Glomerular endothelial cell (primary cell): Measurements from ENCODE around the gene FN1. TPM values are rescaled to one million over a fixed set of nuclear protein-coding genes. Genes with fewer than 3 reads are reported as not detected.
"Not testable (repeated sequence)": the region's sequence is repeated elsewhere in the genome, so short reads cannot be mapped to it uniquely, and the experiment has no call there.

Experiments used
- DNase-seq: peaks from one replicate; pipeline ENCODE4 v3.0.0-alpha.2; 2011; ENCODE audit warnings: low read depth, low spot score; ENCODE audit errors: extremely low read depth
- total RNA-seq: library from RNA; depleted of rRNA; stranded (reverse); fragments of >200 nt; gene quantifications from 2 replicates; pipeline ENCODE4 v1.2.3, GENCODE V29; 2015

FN1 gene
- total RNA-seq, 1 donor from 2014 or later = 8,511 TPM

- DNase-seq = no peak
These were observed 65.5 kb downstream of the FN1 start for GRCh38 chr2:215370112-215370965.

DNA sequence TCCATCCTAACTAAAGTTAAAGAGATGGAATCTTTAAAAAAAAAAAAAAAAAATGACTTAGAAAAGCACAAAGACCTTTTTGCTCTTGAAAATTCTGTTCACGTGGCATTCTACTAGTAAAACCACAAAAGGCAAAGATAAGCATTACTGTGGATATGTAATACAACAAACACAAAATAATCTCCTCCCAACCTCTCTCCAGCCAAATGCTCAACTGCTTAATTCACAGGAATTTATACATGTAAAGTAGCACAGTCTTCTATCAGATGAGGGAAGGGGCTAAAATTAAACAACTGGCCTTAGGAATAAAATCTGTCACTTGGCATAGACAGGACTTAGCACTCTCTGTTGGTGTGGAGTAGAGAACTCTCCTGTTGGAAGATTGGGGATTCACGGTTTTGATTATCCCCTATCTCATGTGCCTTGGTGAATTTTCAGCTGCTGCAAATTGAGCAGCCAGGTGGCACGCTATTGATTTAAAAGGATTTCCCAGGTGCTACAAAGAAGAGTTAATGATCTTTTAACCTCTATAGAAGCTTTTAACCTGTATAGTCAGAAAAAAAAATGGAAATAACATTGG, 66.6 kb downstream of the FN1 start:
- no peak for DNase-seq

DNA sequence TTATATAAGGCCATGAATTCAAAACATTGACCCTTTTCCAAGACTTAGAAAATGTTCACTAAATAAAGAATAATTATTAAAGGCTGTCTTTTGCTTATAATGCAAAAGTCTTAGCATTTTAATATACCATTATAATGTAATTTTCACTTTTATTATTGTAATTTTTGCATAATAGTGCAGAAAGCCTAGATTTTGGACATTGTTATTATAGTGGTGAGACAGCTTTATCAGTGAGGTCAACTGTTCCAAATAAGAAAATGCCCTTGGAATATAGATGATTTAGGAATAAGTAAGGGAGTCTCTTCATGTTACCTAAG, 67.4 kb downstream of the FN1 start:
- DNase-seq = no peak

DNA sequence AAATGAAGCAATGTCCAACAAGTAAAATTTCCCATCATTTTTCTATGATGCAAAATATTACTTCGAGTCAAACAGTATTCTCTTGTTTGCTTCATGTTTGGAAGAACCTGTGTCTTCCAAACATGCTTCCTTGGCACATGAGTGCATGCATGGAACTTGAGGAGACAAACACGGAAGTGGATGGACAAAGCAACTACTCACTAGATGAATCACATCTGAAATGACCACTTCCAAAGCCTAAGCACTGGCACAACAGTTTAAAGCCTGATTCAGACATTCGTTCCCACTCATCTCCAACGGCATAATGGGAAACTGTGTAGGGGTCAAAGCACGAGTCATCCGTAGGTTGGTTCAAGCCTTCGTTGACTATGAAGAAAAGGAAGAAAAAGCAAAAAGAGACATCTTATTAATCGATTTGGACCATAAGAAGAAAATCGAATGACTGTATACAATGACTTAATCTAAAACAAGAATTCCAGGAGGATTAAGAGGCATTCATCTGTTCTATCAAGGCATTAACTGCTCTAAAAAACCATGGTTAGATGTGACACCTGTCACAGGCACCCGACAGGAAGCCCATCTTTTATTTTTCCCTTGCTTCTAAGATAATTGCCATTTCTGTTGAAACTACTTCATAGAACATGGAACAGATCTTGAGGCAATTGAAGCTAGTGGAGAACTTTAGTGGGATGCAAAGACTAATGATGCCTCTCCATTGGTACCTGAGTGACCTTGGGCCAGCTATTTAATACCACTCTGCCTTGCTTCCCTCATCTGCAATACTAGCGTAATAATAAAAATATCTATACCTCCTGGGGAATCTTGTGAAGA, 68.0 kb downstream of the FN1 start:
- no peak for DNase-seq

GRCh38 chr2:215366440-215367032, 69.3 kb downstream of the FN1 start:
- DNase-seq = no peak

DNA sequence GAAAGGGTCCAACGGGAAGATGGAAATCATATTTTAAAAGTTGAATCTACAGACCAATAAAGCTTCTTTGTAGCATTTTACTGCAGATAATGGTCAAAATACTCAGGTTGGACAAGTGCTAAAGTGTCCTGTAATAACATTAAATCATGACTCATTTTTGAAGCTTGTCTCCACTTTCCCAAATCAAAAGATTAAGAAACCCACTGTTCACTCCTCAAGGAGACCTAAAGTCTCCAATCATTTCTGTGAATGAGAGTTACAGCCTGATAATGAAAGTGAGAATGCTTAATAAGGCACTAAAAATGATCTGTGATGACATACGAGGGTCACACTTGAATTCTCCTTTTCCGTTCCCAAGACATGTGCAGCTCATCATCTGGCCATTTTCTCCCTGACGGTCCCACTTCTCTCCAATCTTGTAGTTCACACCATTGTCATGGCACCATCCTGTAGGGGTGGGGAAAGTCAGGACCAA, 70.6 kb downstream of the FN1 start:
- DNase-seq = no peak

- DNase-seq = no peak
These were observed 71.4 kb downstream of the FN1 start for GRCh38 chr2:215364157-215365155.

DNA sequence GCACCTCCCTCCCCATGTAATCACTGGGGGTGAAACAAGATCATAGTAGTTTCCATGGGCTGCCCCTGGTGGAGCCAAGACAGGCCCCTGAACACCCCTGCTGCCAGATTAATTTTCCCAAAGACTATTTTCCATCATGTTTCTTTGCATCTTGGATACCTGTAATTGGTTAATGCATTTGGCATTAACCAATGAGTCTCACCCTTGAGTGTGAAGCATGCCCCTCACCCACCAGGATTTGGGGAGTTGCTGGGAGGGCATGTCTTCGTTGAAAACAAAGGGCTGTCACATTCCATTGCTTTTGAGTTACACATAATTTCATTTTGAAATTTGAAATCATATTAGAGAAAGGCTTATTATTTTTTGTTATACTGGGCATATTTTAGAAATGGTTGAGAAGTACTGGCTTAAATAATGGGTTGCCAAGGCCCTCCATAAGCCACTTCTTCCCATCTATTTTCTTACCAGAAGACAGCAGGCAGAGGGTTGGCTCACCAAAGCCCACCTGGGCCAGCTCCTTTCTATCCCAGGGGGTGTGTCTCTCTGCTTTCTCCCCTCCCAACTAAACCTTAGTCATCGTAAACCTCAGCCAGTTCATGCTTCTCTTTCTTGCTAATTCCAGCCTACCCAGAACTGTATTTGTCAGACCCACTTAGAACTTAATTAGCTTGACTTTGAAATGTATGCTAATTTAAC, 72.3 kb downstream of the FN1 start:
- no peak for DNase-seq

- DNase-seq = no peak
These were observed 72.8 kb downstream of the FN1 start for GRCh38 chr2:215363039-215363438.

DNA sequence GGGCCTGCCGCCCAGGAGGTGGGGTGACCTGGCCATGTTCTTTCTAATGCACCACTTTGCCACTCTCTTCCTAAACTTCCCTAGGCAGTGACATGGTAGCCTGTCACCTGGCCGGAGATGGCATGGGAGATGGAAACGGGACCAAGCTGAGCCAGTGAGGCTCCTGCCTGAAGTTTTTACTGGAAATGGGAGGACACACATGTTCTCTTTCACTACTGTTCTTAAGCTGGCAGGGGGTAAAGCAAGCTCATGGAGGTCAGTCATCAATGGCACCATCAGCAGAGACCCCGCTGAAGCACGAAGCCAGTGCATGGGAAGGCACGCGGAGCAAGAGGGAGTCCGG, 73.3 kb downstream of the FN1 start:
- no peak for DNase-seq

DNA sequence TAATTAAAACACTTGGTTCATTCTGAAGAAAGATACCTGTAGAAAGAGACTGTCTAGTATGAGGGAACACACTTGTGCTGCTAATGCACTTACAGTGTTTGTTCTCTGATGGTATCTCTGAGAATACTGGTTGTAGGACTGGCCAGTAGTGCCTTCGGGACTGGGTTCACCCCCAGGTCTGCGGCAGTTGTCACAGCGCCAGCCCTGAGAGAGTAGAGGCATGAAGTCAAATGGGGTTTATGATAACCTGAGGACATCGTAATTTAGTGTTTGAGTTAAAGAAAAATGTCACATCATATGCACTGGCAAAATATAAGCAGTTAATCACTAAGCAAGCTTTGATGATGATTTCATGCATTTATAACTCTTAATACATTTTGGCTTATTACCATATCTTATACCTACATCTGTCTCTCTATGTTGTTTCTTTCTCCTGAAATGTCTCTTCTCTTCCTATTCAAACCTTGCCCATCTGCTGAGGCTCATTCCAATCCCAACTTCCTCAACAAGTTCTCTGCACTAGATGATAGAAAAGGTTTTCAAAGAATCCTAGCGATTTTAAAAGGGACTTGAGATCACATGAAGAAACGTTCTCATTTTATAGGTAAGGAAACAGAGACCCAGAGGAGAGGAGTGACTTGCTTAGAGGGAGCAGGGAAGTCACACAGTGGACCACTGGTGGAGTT, 73.8 kb downstream of the FN1 start:
- DNase-seq = no peak

DNA sequence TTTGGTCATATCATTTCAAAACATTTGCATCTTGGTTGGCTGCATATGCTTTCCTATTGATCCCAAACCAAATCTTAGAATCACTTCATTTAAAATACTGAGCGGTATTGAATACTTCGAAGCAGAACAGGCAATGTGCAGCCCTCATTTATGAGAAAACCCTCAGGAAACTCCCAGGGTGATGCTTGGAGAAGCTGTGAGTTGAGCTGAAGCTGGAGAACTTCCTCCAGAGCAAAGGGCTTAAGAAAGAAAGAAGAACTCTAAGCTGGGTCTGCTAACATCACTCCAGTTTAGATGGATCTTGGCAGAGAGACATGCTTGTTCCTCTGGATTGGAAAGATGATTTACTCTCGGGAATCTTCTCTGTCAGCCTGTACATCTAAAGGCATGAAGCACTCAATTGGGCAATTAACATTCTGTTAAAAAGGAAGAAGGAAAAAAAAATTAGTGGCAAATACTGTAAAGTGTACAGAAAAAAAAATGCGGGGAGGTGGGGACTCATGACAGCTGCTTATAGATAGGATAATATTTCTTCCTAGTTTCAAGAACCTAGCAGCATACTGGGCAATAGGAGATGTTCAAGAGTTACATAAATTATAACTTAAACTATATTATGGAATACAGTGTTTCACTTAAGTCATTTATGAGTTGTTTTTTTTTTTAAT, 74.5 kb downstream of the FN1 start:
- DNase-seq = no peak

DNA sequence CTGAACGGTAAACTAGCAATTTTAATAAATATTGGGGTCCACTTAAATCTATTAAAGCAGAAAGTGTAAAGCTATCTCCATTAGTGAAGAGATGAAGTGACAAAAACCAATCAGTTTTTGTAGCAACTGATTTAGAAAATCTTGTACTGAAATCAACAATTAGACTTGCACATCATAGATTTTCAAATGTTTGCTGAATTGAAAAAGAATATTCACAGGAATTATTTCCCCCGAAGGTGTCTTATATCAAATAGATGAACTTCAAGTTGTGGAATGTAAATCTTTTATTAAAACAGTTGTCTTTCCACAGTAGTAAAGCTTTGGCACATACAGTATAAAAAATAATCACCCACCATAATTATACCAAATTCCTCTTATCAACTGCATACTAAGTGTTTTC, 75.3 kb downstream of the FN1 start:
- no peak for DNase-seq

DNA sequence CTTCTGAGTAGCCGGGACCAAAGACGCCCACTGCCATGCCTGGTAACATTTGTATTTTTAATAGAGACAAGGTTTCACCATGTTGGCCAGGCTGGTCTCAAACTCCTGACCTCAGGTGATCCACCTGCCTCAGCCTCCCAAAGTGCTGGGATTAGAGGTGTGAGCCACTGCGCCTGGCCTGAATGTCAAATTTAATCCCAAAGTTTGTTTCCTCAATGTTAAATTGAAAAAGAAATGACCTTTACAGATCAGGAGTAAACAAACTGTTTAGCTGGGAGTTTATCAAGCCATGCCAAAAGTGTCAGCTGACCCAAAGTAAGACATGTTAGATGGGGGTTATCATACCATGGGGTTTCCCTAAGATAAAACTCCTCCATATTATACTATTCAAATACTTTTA, 75.8 kb downstream of the FN1 start:
- DNase-seq = not testable (repeated sequence)

- DNase-seq = no peak
These were observed 76.3 kb downstream of the FN1 start for GRCh38 chr2:215359576-215359922.

GRCh38 chr2:215358891-215359575, 76.8 kb downstream of the FN1 start:
- no peak for DNase-seq

DNA sequence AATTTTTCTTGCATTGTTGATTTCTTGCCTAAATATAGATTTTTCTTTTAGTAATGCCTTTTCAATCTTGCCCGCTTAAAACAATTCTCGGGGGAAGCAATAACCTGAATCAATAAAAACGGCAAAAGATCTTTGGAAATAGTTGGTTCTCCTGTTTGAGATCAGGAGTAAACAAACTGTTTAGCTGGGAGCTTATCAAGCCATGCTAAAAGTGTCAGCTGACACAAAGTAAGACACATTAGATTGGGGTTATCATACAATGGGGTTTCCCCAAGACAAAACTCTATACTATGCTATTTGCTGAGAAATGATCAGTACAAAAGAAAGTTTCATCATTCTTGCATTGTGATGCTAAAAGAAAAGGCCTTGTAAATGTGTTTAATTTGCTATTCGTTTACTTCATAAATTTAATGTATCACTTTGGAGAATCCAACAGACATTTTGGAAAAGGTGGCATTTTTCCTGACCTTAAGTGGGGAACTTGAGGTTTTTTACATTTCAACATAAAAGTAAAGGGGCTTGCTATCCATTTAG, 77.5 kb downstream of the FN1 start:
- no peak for DNase-seq

- no peak for DNase-seq
These were observed 78.2 kb downstream of the FN1 start for GRCh38 chr2:215357660-215358059.
